ENCODE results near the gene FGF4.

DNA sequence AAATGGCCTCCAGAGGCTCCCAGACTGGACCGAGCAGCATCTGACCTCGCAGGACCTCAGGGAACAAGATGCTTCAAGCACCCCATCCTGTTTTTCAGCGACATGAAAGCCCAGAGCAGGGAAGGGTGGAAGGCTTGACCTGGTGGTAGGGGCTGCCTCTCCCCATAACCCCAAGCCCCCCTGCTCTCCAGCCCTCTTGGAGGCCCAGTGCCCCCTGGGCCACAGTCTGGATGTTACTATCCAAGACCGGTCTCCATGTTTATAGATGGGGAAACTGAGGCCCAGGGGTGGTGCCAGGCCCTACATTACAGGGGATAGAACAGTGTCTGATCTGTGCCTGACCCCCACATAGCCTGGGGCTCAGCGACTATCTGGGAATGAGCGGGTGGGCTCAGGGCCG is 37.1 kb upstream of the FGF4 start:
- TF ChIP-seq, protein P1, sequence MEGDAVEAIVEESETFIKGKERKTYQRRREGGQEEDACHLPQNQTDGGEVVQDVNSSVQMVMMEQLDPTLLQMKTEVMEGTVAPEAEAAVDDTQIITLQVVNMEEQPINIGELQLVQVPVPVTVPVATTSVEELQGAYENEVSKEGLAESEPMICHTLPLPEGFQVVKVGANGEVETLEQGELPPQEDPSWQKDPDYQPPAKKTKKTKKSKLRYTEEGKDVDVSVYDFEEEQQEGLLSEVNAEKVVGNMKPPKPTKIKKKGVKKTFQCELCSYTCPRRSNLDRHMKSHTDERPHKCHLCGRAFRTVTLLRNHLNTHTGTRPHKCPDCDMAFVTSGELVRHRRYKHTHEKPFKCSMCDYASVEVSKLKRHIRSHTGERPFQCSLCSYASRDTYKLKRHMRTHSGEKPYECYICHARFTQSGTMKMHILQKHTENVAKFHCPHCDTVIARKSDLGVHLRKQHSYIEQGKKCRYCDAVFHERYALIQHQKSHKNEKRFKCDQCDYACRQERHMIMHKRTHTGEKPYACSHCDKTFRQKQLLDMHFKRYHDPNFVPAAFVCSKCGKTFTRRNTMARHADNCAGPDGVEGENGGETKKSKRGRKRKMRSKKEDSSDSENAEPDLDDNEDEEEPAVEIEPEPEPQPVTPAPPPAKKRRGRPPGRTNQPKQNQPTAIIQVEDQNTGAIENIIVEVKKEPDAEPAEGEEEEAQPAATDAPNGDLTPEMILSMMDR (IDR thresholded peaks at IDR 0.05; ENCODE audit: low read depth, low read length, poor library complexity, severe bottlenecking): no peak
- no peak for TF ChIP-seq EZH2phosphoT487 (IDR thresholded peaks at IDR 0.05; ENCODE audit: borderline replicate concordance, low read length)
